Spleen (tissue), 7 donors: Measurements from ENCODE around the gene PASD1.

Source experiments
- POLR2A ChIP-seq, 3 donors: fragments of 450-650 bp; IDR thresholded peaks; one replicate each; pipeline ENCODE4 v1.5.1; 2017; ENCODE audit warnings: antibody characterized with exemption in 3 of 3, mild to moderate bottlenecking in 1 of 3
- POLR2AphosphoS5 ChIP-seq, 3 donors: sonication (generic); formaldehyde crosslinking; IDR thresholded peaks; one replicate each; pipeline ENCODE4 v1.5.1; 2017; ENCODE audit warnings: antibody characterized with exemption in 3 of 3
- TF ChIP-seq, protein P1 (sequence below), 11 experiments: fragments of 200-600 bp in 7 of 11; fragments of 450-650 bp in 4 of 11; sonication (generic) in 4 of 11; IDR thresholded peaks in 8 of 11; conservative IDR thresholded peaks in 3 of 11; 1 replicate in 7 of 11; 2 replicates in 4 of 11; pipeline versions ENCODE4 v1.4.0 to v1.8.0; 2016 to 2021; ENCODE audit warnings: antibody characterized with exemption in 11 of 11, inconsistent platforms in 4 of 11, mild to moderate bottlenecking in 1 of 11
- donor health status: DM: no; HTN: no; CAD: no; lungs with moderate emphysema.
- donor health status: DM: no; HTN: no; CAD: no.
- donor health status: DM: no; HTN: no; CAD: no.

- TF ChIP-seq, protein P1, sequence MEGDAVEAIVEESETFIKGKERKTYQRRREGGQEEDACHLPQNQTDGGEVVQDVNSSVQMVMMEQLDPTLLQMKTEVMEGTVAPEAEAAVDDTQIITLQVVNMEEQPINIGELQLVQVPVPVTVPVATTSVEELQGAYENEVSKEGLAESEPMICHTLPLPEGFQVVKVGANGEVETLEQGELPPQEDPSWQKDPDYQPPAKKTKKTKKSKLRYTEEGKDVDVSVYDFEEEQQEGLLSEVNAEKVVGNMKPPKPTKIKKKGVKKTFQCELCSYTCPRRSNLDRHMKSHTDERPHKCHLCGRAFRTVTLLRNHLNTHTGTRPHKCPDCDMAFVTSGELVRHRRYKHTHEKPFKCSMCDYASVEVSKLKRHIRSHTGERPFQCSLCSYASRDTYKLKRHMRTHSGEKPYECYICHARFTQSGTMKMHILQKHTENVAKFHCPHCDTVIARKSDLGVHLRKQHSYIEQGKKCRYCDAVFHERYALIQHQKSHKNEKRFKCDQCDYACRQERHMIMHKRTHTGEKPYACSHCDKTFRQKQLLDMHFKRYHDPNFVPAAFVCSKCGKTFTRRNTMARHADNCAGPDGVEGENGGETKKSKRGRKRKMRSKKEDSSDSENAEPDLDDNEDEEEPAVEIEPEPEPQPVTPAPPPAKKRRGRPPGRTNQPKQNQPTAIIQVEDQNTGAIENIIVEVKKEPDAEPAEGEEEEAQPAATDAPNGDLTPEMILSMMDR (IDR thresholded peaks at IDR 0.05 in 8 of 11, conservative IDR thresholded peaks at IDR 0.05 in 3 of 11): no peak
- TF ChIP-seq POLR2AphosphoS5 (IDR thresholded peaks at IDR 0.05) (no peak), POLR2A (IDR thresholded peaks at IDR 0.05) (no peak)
Observed at GRCh38 chrX:151633157-151633556, 69.7 kb downstream of the PASD1 start.
